Right ventricle myocardium superior (tissue), 1 donor: ENCODE data around the gene TNNI2. TPM values are rescaled to one million over a fixed set of nuclear protein-coding genes. Genes with fewer than 3 reads are reported as not detected.
A peak's percentile ranks its signal among the peaks of the same experiment; 100 is the strongest.
"Not testable (repeated sequence)": the region's sequence is repeated elsewhere in the genome, so short reads cannot be mapped to it uniquely, and the experiment has no call there.

Experiments
- ATAC-seq: fragments of 200-7000 bp; cut with Tn5 transposase; one replicate; pipeline ENCODE4 v1.9.1; 2020; ENCODE audit warnings: mild to moderate bottlenecking; ENCODE audit not compliant: poor library complexity
- DNase-seq: peaks from one replicate; pipeline ENCODE4 v3.0.0-alpha.2; 2020
- intact Hi-C: fragments of 100-400 bp; cut with DNase I; formaldehyde crosslinking; loops from one replicate; pipeline ENCODE4 v1.11.2; 2022
- long read RNA-seq: library from polyadenylated mRNA; unstranded; transcript quantifications from one replicate; pipeline ENCODE4 v2.0.0, GENCODE V29; 2021
- total RNA-seq: library from RNA; stranded (reverse); fragmentation: NEBNext Ultra II Directional; extraction: Animal tissue kit (Norgen Biotek cat#: 25700); gene quantifications from one replicate; pipeline ENCODE4 v1.2.1, GENCODE V29; 2021
- donor health status: DM: no; HTN: yes; CAD: no; lungs with severe emphysema.

TNNI2 gene
- not detected for total RNA-seq
- long read RNA-seq, result 0 reads

- peak; percentile 38 for DNase-seq
- ATAC-seq, result no peak
- intact Hi-C loops, result loop anchor here (5.0 kb wide), 1 partner anchor 314 kb away; no protein-coding TSS in a partner anchor
These were observed at the start of gene TNNI2 for GRCh38 chr11:1838426-1839144. Gene TNNI2, plus strand, starts transcription at chr11:1838981. Its CDS starts 716 bp downstream, at chr11:1839697.

GRCh38 chr11:1791912-1792311 is 46.9 kb upstream of the TNNI2 start:
- no peak for ATAC-seq
- DNase-seq, result no peak
- intact Hi-C loops, result no loop called here

- ATAC-seq (no peak), DNase-seq (no peak)
- intact Hi-C loops, result no loop called here
These were observed 46.3 kb upstream of the TNNI2 start for GRCh38 chr11:1792461-1792860.

- no peak for DNase-seq
- intact Hi-C loops, result no loop called here
- ATAC-seq, result no peak
These were observed 45.7 kb upstream of the TNNI2 start for GRCh38 chr11:1793081-1793480.

- intact Hi-C loops, result no loop called here
- ATAC-seq (no peak), DNase-seq (no peak)
These were observed 42.3 kb upstream of the TNNI2 start for GRCh38 chr11:1796413-1797011.

- intact Hi-C loops, result no loop called here
- ATAC-seq (no peak), DNase-seq (no peak)
These were observed 41.2 kb upstream of the TNNI2 start for GRCh38 chr11:1797391-1798125.

- ATAC-seq (no peak), DNase-seq (no peak)
- intact Hi-C loops, result no loop called here
These were observed 35.5 kb upstream of the TNNI2 start for GRCh38 chr11:1803246-1803645.

- ATAC-seq, DNase-seq, intact Hi-C loops: not testable (repeated sequence)
These were observed 34.8 kb upstream of the TNNI2 start for GRCh38 chr11:1803835-1804519.

- DNase-seq, result no peak
- intact Hi-C loops, result no loop called here
- ATAC-seq, result no peak
These were observed 33.3 kb upstream of the TNNI2 start for GRCh38 chr11:1805525-1805924.

GRCh38 chr11:1807264-1807995 is 31.4 kb upstream of the TNNI2 start:
- intact Hi-C loops, result no loop called here
- DNase-seq, result no peak
- ATAC-seq, result no peak

GRCh38 chr11:1810761-1811160 is 28.0 kb upstream of the TNNI2 start:
- ATAC-seq (peak; percentile 61), DNase-seq (no peak)
- intact Hi-C loops, result no loop called here

- ATAC-seq, result no peak
These were observed 26.5 kb upstream of the TNNI2 start for GRCh38 chr11:1812274-1812673.

GRCh38 chr11:1812801-1813200 is 26.0 kb upstream of the TNNI2 start:
- intact Hi-C loops, result no loop called here
- DNase-seq, result no peak
- no peak for ATAC-seq

More at GRCh38 chr11:1812274-1812673, 26.5 kb upstream of the TNNI2 start:
- no peak for DNase-seq
- intact Hi-C loops, result no loop called here

- ATAC-seq, DNase-seq, intact Hi-C loops: not testable (repeated sequence)
These were observed 25.4 kb upstream of the TNNI2 start for GRCh38 chr11:1813356-1813755.

GRCh38 chr11:1814691-1815090 is 24.1 kb upstream of the TNNI2 start:
- intact Hi-C loops, result no loop called here

GRCh38 chr11:1815311-1815710 is 23.5 kb upstream of the TNNI2 start:
- ATAC-seq, result no peak
- DNase-seq, result no peak
- intact Hi-C loops, result no loop called here

More at GRCh38 chr11:1814691-1815090, 24.1 kb upstream of the TNNI2 start:
- no peak for ATAC-seq
- no peak for DNase-seq

- intact Hi-C loops, result no loop called here
These were observed 23.0 kb upstream of the TNNI2 start for GRCh38 chr11:1815751-1816150.

GRCh38 chr11:1817000-1817399 is 21.8 kb upstream of the TNNI2 start:
- intact Hi-C loops, result no loop called here
- DNase-seq (no peak), ATAC-seq (no peak)

More at GRCh38 chr11:1815751-1816150, 23.0 kb upstream of the TNNI2 start:
- ATAC-seq (no peak), DNase-seq (no peak)
